Measurements from ENCODE around the gene SLC38A5. TPM values are rescaled to one million over a fixed set of nuclear protein-coding genes. Genes with fewer than 3 reads are reported as not detected.

The SLC38A5 gene
- total RNA-seq, 1 donor: 76.7 TPM

DNA sequence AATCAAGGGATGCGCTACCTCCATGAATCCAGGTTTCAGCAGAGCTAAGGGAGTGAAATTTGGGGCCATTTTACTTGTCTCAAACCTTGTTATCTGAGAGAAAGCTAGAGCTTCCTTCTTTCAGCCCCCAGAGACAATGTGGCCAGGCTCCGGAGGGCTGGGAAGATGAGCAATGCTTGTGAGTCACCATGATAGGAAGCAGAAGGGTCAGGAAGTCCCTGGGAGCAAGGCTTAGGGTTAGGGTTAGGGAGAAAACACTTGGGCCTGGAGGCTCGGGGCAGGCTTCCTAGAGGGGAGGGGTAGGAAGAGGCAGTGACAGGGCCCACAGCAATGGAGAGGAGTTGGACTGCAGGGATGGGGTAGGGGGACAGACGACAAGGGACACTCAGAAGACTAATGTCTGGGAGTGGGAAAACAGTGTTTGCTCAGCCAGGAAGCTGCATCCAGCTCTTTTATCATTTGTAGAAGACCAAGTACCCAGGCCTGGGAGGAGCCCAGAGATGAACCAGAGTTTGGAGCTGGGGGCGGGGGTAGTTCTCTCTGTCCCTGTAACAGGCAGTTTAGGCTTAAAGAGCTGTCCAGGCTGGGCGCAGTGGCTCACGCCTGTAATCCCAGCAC lies 22.3 kb upstream of the SLC38A5 start:
- DNase-seq (ENCODE audit: low read depth in 2 of 3, low spot score in 2 of 3): no peak

DNA sequence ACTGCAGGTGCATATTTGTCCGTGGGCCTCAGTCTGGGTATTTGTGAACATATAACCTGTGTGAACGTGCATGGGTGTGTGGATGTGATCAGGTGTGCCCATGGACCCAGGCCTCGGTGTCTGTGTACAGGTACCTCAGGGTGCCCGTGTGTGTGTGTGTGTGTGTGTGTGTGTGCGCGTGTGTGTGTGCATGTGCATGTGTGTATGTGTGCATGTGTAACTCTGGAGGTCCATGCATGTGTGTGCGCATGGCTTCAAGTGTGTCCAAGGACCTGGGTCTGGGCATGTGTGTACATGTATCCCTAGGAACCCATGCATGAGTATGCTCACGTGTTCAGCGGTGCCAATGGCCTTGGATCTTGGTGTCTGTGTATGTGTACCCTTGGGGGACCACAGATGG lies 21.7 kb upstream of the SLC38A5 start:
- no peak for DNase-seq (ENCODE audit: low read depth in 2 of 3, low spot score in 2 of 3)

DNA sequence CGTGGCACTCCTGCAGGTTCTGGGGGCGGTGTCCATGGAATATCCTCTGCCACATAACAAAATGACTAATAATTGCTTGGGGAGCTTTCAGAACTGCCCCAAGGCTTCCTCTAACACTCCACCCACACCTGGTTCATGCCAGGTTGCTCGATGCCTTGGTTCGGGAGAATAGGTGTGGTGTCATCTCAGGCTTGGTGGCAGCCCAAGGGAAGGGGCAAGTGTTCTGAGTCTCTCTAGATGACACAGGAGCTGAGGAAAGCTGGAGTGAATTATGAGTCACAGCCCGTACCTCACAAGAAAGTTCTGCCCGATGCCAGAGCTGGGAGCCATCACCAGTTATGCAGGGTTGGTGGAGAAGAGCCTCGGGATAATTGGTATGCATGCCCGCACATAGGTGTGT lies 20.6 kb upstream of the SLC38A5 start:
- DNase-seq (ENCODE audit: low read depth in 2 of 3, low spot score in 2 of 3): no peak

DNA sequence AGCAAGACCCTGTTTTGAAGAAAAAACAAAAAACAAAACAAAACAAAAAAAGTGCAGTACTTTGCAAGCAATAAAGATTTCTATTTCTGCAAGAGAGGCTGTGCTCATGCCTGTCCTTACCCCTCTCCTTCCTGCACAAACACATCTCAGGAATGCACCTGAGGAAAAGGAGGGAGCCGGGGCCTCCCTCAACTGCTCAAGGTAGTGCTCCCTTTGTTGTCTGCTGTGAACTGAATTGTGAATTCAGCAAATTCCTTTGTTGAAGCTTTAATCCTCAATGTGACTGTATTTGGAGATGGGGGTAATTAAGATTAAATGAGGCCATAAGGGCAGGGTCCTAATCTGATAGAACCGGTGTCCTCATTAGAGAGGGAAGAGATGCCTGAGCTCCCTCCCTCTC lies 19.8 kb upstream of the SLC38A5 start:
- no peak for DNase-seq (ENCODE audit: low read depth in 2 of 3, low spot score in 2 of 3)

DNA sequence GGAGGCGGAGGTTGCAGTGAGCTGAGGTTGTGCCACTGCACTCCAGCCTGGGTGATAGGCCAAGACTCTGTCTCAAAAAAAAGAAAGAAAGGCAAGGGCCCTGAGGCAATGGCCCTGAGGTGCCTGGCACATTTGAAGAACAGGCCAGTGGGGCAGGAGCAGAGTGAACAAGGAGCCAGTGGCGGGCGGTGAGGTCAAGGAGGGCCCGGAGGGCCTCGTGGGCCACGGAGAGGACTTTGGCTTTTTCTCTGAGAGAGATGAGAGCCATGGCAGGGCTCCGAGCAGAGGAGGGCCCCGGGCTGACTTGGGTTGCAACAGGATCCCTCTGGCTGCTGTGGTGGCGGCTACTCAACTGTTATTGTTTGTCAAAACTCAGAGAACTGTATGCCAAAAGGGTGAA lies 19.2 kb upstream of the SLC38A5 start:
- DNase-seq (ENCODE audit: low read depth in 2 of 3, low spot score in 2 of 3): no peak

DNA sequence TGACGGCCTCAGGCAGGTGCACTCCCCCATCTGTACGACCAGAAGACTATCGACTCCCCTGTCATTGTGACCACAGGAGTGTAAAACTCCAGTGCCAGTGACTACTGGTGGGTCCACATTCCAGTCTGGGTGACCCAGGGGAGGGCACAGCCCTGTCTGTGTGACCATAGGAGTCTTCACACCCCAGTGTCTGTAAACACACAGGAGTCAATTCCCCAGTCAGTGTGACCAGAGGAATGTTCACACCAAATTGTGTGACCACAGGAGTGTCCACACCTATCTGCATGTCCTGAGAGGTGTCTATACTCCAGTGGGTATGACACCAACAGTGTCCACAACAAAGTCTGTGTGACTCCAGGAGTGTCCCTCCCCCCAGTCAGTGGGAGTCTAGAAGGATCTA lies 18.0 kb upstream of the SLC38A5 start:
- no peak for DNase-seq (ENCODE audit: low read depth in 2 of 3, low spot score in 2 of 3)

DNA sequence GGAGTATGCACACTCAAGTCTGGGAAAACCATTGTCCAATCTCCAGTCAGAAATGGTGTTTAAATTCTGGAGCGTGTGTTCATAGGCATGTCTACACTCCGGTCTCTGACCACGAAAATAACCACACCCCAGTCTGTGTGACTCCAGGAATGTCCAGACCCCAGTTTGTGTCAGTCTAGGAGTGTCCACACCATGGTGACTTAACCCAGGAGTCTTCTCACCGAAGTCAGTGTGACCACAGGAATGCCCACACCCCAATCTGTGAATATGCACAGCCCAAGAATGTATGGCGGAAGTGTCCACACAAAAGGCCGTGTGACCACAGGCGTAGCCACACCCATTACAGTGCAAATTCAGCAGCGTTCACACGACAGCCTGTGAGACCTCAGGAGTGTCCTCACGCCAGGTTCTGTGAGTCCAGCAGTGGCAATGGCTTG lies 17.3 kb upstream of the SLC38A5 start:
- no peak for DNase-seq (ENCODE audit: low read depth in 2 of 3, low spot score in 2 of 3)

DNA sequence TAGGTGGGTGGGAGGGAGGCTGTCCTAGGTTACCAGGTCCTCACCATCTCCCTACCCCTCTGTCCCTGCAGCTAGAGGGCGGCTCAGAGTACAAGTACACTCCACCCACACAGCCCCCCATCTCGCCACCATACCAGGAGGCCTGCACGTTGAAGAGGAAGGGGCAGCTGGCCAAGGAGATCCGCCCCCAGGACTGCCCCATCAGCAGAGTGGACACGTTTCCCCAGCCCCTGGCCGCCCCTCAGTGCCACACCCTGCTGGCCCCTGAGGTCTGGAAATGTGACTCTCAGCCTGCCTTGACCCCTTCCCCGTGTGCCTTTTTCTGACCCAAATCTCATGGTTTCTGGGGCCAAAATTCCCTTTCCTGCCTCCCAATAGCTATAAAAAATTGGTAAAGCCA lies 12.5 kb upstream of the SLC38A5 start:
- DNase-seq (ENCODE audit: low read depth in 2 of 3, low spot score in 2 of 3): no peak

DNA sequence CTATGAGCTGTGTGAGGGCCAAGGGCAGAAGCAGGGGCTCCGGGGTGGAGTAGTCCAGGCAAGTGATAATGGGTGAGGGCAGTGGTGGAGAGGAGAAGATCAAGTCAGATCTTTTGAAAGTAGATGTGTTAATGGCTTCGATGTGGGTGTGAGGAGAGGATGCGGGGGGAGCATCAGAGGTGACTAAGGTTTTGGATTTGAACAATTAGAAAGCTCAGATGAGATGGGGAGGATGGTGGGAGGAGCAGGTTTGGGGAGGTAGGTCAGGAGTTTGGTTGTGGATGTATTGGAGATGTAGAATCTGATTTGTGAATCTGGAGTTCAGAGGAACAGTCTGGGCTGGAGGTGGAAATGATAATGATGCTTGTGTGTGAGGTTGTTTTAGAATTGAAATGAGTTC lies 10.5 kb upstream of the SLC38A5 start:
- DNase-seq (ENCODE audit: low read depth in 2 of 3, low spot score in 2 of 3): no peak

DNA sequence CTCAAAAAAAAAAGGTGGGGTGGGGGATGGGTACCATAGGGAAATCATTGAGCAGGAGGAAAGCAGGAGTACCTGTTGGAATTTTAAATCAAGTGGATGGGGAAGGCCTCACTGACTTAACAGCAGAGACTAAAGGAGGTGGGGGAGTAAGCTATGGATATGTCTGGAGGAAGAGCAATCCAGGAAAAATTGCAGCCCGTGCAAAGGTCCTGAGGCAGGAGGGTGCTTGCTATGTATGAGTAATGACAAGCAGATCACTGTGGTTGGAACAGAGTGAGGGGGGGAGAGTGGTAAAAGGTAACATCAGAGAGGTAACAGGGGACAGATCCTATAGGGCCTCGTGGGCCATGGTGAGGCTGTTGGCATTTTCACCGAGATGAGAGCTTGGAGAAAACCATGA lies 10.1 kb upstream of the SLC38A5 start:
- no peak for DNase-seq (ENCODE audit: low read depth in 2 of 3, low spot score in 2 of 3)

DNA sequence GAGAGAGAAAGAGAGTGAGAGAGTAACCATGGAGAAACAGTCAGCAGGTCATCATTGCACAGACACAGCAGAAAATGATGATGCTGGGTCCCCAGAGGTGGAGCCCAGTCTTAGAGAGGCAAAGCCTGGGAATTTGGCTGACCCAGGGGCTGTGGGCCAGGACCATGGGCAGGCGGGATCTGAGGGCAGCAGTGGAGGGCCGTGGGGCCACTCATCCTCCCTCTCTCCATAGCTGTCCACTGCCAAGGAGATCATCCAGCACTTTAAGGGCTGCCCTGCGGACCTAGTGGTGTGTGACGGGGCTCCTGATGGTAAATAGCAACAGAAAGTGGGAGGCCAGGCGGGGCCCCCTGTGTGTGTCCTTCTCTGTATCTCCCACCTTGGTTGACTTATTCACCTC lies 8.7 kb upstream of the SLC38A5 start:
- DNase-seq (ENCODE audit: low read depth in 2 of 3, low spot score in 2 of 3): no peak

DNA sequence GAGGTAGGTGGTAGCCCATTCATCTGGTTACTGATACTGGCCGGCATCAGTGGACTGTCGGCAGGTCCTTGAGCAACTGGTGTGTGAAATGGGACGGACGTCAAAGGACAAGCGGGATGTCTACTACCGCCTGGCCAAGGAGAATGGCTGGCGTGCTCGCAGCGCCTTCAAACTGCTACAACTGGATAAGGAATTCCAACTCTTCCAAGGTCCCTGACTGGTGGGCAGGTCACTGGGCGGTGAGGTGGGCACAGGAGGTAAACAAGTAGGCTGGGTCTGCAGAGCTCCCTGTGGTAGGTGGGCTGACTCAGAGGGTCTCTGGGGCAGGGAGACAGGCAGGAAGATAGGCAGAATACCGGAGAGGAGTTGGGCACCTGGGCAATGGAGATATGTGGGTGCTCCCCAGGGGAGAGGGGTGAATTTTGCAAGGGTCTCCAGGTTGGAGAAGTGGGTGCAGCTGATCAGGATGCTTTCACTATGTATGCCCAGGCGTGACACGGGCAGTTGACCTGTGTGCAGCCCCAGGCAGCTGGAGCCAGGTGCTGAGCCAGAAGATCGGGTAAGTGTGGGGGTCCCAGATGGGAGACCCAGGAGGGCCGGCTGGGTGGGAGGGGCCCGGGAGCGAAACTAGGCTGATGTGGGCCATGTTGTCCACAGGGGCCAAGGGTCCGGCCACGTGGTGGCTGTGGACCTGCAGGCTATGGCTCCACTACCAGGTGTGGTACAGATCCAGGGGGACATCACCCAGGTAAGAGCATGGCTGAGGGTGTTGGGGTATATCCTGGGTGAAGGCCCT lies 8.1 kb upstream of the SLC38A5 start:
- DNase-seq (ENCODE audit: low read depth in 2 of 3, low spot score in 2 of 3): no peak

DNA sequence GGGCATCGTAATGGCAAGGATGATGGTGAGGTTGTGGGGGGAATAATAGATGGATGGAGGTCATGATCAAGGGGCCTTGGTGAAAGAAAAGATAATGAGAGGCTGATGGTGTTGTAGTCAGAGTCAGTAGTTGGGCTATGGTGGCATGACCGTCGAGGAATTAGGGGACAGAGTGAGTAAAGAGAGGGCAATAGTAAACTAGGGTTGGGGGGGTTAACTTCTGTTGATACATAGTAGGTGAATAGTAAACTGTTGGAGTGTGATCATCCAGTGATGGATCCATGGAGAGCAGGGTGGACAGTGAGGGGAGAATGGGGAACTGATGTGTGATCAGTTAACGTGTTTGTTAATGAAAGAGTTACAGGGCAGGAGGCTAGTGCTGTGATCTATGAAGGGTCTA lies 6.9 kb upstream of the SLC38A5 start:
- DNase-seq (ENCODE audit: low read depth in 2 of 3, low spot score in 2 of 3): no peak

DNA sequence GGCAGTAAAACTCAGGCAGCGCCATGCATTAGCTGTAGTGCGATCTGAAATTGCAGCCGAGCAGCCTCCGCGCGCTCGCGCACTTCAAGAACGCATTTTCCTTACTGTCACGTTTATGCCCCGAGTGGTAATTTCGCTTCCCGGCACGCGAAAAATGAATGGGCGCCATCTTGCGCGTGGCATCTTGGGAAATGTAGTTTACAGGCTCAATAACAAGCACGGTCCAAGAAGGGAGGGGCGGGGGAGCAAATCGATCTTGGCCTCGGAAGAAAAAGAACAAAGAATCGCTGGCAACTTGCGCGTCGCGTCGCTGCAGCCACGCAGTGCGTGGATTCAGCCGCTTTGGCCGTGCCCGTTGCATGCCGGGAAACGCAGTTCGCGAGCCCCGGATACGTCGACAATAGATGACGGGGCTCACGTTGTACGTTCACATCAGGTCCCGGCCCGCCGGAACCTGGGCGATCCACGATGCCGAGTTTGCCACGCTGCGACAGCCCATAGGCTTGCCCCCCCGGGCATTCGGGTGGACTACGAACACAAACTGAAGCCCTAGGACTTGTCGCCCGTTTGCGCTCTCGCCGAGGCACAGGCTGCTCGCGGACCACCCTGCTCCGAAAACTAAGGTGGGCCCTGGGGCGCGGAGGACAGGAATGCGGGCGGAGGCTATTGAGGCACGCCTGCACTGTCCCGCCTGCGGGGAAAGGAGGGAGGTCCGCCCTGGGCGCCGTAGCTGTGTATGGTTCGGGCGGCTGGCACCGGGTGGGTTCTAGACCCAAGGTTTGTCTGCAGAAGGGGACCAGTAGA lies 5.9 kb upstream of the SLC38A5 start, which contains the start of gene FTSJ1:
Gene FTSJ1, plus strand, starts transcription at position 426 of the 804 bp plus-strand sequence. CDS start 1,849 bp downstream, outside the sequence.
- peak; percentile 72 to 92 (median 88) for DNase-seq (ENCODE audit: low read depth in 2 of 3, low spot score in 2 of 3)

DNA sequence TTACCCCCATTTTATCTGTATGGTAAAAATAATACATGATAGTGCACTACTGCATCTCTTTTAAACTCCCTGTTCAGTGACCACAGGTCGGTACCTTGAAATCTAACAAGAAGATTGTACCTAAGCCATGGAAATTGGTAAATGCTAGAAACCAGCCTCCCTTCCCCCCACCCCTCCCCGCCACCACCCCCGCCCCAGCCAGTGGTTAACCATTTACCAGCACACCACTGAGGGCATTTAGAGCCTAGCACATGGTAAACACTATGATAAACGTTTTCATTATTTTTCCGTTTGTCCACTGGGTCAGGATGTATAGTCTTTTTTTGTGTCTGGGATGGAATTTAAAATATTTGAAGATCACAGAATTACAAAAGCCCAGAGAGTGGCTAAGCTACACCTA lies 5.2 kb upstream of the SLC38A5 start:
- DNase-seq (ENCODE audit: low read depth in 2 of 3, low spot score in 2 of 3): no peak

DNA sequence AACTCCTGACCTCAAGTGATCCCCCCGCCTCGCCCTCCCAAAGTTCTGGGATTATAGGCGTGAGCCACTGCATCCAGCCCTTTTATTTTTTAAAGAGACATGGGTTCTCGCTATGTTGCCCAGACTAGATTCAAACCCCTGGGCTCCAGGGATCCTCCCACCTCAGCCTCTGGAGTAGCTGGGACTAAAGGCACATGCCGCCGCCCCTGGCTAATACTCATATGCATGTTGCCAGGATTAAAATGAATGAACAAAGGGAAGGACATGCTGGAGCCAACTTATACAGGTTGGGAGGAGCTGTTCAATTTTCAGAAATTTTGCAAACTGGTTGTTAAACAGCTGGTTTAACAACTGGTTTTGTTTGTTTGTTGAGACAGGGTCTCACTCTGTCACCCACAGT lies 4.5 kb upstream of the SLC38A5 start:
- DNase-seq (ENCODE audit: low read depth in 2 of 3, low spot score in 2 of 3): no peak

DNA sequence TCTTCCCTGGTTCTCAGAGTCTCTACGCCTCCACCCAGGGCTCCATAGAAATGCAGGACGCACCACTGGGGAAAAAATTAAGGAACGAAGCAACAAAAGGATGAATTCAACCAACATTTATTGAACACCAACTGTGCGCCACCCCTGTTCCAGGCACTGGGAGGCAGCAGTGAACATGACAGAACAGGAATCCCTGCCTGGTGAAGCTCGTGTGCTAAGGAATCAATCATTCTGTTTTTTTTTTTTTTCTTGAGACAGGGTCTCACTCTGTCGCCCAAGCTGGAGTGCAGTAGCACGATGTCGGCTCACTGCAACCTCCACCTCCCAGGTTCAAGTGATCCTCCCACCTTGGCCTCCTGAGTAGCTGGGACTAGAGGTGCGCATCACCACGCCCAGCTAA lies 4.1 kb upstream of the SLC38A5 start:
- peak in 1 of 3 donors; percentile 19 for DNase-seq (ENCODE audit: low read depth in 2 of 3, low spot score in 2 of 3)

DNA sequence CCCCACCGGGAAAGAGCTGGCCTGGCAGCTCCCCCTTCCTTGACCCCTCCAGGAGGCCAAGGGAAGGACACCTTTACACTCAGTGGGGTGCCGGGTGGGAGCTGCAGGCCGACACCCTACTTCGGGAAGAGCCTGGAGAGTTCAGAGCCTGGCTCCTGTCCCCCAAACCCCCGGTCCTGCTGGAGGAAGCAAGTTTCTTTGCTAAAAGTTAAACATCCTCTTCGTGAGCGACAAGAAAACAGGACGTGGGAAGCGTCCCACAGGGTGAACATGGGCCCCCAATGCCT lies 3.6 kb upstream of the SLC38A5 start:
- DNase-seq (ENCODE audit: low read depth in 2 of 3, low spot score in 2 of 3): no peak

DNA sequence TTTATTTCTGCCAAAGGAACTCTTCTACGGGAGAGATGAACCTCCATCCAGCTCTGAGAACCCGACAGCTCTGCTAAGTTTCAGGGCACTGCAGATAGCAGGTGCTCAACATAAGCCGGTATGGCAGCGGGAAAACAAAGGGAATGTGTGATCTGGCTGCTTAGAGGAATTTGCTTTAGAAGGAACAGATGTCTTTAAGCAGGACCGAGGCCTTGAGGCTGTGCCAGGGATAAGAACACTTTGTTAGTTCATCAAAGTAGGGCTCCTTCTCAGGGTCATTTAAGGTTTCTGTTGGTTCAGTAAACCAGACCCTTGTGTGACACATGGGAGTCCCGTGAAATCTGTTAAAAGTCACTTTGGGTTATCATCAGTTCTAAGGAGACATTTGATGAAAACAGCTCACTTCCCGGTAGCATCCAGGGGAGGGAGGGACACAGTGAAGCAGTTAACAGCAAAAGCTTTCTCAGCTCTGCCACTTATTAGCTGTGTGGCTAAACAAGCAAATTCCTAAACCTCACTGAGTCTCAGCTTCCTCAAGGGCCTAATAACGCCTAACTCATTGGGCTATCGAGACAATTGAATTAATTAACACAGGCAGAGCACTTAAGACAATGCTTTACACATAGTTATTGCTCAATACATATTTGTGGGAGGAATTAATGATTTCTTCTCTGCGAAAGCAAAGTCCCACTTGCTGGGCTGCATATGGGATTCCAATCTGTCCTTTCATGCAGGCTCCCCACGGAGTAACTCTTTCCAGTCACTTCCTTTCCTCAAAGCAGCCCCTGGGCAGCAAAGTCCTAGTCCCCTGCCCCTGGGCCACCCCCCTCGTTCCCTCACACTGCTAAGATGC lies 3.0 kb upstream of the SLC38A5 start:
- DNase-seq (ENCODE audit: low read depth in 2 of 3, low spot score in 2 of 3): no peak

DNA sequence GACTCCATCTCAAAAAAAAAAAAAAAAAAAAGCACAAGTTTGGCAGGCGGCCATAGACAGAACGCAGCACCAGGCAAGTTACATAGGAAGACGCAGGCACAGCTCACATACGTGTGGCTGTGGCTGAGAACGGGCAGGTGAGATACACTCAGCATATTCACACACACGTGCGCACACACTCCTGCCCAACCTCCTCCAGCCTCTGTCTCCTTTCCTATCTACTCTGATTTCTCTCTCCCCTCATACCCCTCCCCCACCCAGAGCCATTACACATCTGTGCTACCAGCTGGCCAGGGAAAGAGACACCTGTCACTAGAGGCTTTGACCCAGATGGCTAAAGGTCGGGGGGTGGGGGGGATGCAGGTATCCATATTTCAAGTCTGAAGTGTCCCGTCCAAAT lies 2.2 kb upstream of the SLC38A5 start:
- no peak for DNase-seq (ENCODE audit: low read depth in 2 of 3, low spot score in 2 of 3)

DNA sequence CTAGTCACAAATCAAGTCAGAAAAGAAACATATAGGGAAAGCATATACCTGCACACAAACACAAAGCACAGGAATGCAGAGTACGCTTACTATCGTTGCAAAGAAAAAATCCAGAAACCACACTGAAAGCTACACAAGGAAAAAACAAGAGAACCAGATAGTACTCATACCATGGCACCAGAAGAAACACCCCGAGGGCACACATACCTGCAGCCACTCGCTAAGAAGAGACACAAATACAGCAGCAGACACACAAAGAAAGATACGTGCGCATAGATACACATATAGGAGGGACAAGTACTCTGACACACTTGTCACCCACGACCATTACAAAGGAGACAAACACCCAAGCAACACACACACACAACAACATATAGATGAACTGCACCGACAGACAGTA lies 1.4 kb upstream of the SLC38A5 start:
- DNase-seq (ENCODE audit: low read depth in 2 of 3, low spot score in 2 of 3): no peak

All from hematopoietic multipotent progenitor cell (in vitro differentiated cells).